ENCODE data around the gene SLC22A8.

The SLC22A8 gene

DNA sequence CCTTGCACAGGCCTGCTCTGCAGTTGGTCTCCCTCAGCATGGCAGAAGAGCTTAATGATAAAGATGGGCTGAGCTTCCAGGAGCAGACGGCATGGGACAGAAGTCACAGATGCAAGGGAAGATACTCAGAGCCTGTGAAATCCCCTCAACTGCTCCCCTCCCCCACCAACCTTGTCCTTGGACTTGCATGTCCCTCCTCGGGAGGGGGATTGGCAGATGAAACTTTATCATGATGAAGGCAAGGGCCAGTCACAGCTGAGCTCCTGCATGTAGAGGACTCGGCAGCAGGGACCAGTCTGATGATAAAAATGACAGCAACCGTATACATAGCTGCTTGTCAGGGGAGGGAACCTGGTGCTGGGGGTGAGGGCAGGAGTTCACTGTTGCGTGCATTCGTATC lies 6.8 kb upstream of the SLC22A8 start:
- TF ChIP-seq, protein P1, sequence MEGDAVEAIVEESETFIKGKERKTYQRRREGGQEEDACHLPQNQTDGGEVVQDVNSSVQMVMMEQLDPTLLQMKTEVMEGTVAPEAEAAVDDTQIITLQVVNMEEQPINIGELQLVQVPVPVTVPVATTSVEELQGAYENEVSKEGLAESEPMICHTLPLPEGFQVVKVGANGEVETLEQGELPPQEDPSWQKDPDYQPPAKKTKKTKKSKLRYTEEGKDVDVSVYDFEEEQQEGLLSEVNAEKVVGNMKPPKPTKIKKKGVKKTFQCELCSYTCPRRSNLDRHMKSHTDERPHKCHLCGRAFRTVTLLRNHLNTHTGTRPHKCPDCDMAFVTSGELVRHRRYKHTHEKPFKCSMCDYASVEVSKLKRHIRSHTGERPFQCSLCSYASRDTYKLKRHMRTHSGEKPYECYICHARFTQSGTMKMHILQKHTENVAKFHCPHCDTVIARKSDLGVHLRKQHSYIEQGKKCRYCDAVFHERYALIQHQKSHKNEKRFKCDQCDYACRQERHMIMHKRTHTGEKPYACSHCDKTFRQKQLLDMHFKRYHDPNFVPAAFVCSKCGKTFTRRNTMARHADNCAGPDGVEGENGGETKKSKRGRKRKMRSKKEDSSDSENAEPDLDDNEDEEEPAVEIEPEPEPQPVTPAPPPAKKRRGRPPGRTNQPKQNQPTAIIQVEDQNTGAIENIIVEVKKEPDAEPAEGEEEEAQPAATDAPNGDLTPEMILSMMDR (IDR thresholded peaks at IDR 0.05; ENCODE audit: low read depth, low read length), result no peak

DNA sequence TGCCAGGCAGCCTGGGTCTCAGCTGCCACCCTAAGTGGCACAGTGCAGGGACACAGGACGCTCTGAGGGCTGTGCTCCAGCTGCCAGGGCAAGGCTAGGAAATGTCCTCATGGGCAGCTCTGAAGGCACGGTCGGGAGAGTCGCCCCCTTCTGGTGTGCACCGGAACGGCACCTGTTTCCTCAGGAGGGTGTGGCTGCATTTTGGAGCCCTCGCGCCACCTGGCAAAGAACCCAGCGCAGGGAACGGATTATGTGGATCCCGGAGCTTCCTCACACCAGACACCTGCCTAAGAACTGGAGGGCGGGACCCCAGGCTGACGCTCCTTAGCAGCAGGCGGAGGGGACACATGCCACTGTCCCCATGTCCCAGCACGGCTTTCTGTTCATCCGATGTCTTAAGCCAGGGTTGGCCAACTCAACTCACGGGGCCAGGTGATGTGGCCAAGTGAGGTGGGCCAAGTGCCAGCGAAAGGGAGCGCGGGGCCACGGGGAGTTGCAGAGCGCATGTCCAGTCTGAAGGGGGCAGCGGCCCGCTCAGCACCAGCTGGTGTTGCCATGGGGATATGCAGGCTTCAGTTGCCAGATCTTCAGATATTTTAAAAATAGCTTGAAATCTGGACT lies 5.1 kb upstream of the SLC22A8 start:
- TF ChIP-seq, protein P1 (IDR thresholded peaks at IDR 0.05; ENCODE audit: low read depth, low read length), result peak; percentile 51
- H3K4me3 ChIP-seq (replicated peaks in 1 of 2; ENCODE audit: low read depth in 2 of 2, low read length in 2 of 2), result no peak overlapping the region
- DNase-seq (ENCODE audit: low read depth in 2 of 2), result no peak

More for the DNA sequence above, 6.8 kb upstream of the SLC22A8 start:
- DNase-seq (ENCODE audit: low read depth in 2 of 2), result no peak
- no peak overlapping the region for H3K4me3 ChIP-seq (replicated peaks in 1 of 2; ENCODE audit: low read depth in 2 of 2, low read length in 2 of 2)

DNA sequence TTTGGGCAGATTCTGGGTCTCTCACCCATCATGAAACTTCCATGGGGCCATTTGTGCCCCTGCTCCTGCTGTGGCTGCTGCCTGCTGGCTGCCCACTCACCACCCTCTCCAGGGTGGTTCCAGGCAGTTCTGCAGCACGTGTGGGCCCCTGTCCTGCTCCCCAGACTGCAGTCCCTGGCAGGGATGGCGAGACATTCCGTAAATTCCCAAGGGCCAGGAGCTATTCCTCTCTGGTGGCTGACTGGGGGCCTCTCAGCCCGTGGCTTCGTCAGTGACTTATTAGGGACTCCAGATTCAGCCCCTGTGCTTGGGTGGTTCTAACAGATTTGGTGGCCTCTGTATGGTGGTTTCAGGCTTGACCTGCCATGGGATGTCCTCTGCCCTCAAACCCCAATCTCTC lies 3.9 kb upstream of the SLC22A8 start:
- no peak overlapping the region for H3K4me3 ChIP-seq (replicated peaks in 1 of 2; ENCODE audit: low read depth in 2 of 2, low read length in 2 of 2)
- TF ChIP-seq, protein P1 (IDR thresholded peaks at IDR 0.05; ENCODE audit: low read depth, low read length), result no peak
- no peak for DNase-seq (ENCODE audit: low read depth in 2 of 2)

DNA sequence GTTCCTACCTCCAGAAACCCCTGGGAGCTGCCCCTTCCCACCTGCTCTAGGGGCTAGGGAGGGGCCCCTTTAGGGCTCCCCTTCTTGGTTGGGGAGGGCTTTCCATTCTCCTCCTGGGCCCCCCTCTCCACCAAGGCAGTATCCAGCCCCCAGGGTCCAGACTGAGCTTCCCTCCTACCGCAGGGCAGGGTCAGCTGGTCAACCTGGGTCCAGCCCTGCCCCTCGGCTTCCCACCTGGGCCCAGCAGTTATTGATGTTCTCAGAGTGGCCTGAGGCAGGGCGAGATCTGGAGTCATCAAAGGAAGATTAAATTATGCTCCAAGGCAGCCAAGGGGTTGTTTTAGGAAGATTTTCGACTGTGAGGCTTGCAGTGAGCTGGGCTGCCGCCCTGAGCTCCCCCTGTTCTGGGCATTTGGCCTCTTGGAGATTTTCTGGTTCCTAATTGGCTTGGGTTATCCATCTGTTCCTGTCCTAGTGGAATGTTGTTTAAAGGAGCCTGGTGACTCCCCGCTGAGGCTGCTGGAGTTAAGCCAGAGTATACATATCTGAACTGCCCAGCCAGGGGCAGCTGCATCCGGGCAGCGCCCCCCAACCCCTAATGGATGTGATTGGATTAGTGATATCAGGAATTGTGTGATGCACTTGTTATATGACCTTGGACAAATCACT lies 1.8 kb upstream of the SLC22A8 start:
- H3K4me3 ChIP-seq (replicated peaks in 1 of 2; ENCODE audit: low read depth in 2 of 2, low read length in 2 of 2), result no peak overlapping the region
- no peak for DNase-seq (ENCODE audit: low read depth in 2 of 2)
- TF ChIP-seq, protein P1 (IDR thresholded peaks at IDR 0.05; ENCODE audit: low read depth, low read length), result no peak

DNA sequence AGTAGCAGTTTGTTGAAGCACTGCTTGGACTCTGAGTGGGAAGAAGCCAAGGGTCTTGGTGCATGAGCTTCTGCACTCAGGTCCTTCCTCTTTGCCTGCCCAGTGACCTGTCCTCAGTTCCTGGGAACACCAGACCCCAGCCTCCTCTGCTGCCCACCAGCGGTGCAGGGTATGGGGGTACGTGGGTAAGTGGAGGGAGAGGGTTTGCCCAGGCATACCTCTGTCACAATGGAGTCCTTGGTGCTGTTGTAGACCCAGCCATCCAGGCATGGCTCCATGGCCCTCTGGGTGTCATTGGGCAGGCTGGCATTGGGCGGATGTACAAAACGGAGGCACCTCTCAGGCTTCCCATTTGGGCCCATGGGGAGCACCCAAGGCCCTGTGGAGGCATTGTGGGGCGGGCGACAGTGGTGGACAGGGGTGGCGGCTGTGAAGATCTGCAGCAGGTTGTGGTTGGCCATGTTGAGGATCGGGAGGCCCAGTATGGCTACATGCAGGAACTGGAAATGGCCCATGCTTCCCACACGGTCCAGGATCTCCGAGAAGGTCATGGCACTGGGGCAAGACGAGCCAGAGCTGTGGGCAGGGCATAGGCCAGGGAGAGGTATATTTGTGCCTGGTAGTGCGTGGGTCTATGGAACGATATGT lies 1.1 kb downstream of the SLC22A8 start:
- no peak for DNase-seq (ENCODE audit: low read depth in 2 of 2)
- H3K4me3 ChIP-seq (replicated peaks in 1 of 2; ENCODE audit: low read depth in 2 of 2, low read length in 2 of 2), result no peak overlapping the region
- TF ChIP-seq, protein P1 (IDR thresholded peaks at IDR 0.05; ENCODE audit: low read depth, low read length), result no peak

DNA sequence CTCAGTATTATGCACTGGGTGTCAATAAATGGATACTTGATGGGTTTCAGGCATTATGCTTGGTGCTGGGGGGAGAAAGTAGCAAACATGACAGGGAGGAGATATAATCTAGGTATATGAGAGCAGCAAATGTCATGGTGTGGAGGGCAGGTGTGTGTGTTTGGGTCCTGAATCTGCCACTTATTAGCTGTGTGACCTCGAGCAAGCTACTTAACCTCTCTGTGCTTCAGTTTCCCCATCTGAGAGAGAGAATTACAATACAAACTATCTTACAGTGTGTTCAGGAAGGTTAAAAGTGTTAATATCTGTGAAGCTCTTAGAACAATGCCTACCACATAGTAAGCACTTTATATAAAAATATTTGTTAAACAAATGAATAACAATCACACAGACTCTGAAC lies 2.8 kb downstream of the SLC22A8 start:
- no peak for DNase-seq (ENCODE audit: low read depth in 2 of 2)
- TF ChIP-seq, protein P1 (IDR thresholded peaks at IDR 0.05; ENCODE audit: low read depth, low read length), result no peak

More for the DNA sequence above, 2.8 kb downstream of the SLC22A8 start:
- H3K4me3 ChIP-seq (replicated peaks in 1 of 2; ENCODE audit: low read depth in 2 of 2, low read length in 2 of 2), result no peak overlapping the region

All from cardiac fibroblast (primary cell).